NB4 (cell line): ENCODE data around the gene PRRT1B.

ENCODE experiments used
- DNase-seq: peaks from one replicate; pipeline ENCODE4 v3.0.0; 2010; ENCODE audit warnings: low read depth
- H3K4me3 ChIP-seq: one replicate; pipeline ENCODE4 v1.5.1; 2011; ENCODE audit warnings: mild to moderate bottlenecking, low read depth, low read length, moderate library complexity
- MYC ChIP-seq: IDR thresholded peaks from 2 replicates; pipeline ENCODE4 v1.6.1; 2011; ENCODE audit warnings: low read depth, low read length
- POLR2A ChIP-seq: IDR thresholded peaks from 2 replicates; pipeline ENCODE4 v1.6.1; 2011; ENCODE audit warnings: mild to moderate bottlenecking; ENCODE audit not compliant: insufficient read length; ENCODE audit errors: extremely low read depth
- TF ChIP-seq, protein P1 (sequence below): IDR thresholded peaks from 2 replicates; pipeline ENCODE4 v1.6.1; 2011; ENCODE audit warnings: low read depth, low read length
- TF ChIP-seq, protein P2 (sequence below): IDR thresholded peaks from one replicate; pipeline ENCODE4 v1.5.1; 2012; ENCODE audit warnings: low read depth, low read length

PRRT1B gene

GRCh38 chr9:131608493-131609037 is 63.2 kb downstream of the PRRT1B start:
- TF ChIP-seq, protein P1, sequence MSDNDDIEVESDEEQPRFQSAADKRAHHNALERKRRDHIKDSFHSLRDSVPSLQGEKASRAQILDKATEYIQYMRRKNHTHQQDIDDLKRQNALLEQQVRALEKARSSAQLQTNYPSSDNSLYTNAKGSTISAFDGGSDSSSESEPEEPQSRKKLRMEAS: no peak
- TF ChIP-seq MYC (no peak), POLR2A (no peak)
- TF ChIP-seq, protein P2, sequence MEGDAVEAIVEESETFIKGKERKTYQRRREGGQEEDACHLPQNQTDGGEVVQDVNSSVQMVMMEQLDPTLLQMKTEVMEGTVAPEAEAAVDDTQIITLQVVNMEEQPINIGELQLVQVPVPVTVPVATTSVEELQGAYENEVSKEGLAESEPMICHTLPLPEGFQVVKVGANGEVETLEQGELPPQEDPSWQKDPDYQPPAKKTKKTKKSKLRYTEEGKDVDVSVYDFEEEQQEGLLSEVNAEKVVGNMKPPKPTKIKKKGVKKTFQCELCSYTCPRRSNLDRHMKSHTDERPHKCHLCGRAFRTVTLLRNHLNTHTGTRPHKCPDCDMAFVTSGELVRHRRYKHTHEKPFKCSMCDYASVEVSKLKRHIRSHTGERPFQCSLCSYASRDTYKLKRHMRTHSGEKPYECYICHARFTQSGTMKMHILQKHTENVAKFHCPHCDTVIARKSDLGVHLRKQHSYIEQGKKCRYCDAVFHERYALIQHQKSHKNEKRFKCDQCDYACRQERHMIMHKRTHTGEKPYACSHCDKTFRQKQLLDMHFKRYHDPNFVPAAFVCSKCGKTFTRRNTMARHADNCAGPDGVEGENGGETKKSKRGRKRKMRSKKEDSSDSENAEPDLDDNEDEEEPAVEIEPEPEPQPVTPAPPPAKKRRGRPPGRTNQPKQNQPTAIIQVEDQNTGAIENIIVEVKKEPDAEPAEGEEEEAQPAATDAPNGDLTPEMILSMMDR: no peak
- no peak overlapping the region for H3K4me3 ChIP-seq
- no peak for DNase-seq
